Esophagus muscularis mucosa (tissue), 4 donors: ENCODE data around the gene PCDHA8.

Experiments
- EP300 ChIP-seq: sonication (generic); formaldehyde crosslinking; IDR thresholded peaks from one replicate; pipeline ENCODE4 v1.6.1; 2017; ENCODE audit warnings: antibody characterized with exemption
- POLR2A ChIP-seq: fragments of 450-650 bp; IDR thresholded peaks from one replicate; pipeline ENCODE4 v1.6.1; 2017; ENCODE audit warnings: antibody characterized with exemption, moderate library complexity, mild to moderate bottlenecking, low read depth
- TF ChIP-seq, protein P1 (sequence below), 3 experiments: fragments of 200-600 bp in 2 of 3; fragments of 450-650 bp in 1 of 3; sonication (generic) in 2 of 3; IDR thresholded peaks; one replicate each; pipeline ENCODE4 v1.5.1; 2017 to 2019; ENCODE audit warnings: antibody characterized with exemption in 3 of 3, mild to moderate bottlenecking in 2 of 3, moderate library complexity in 1 of 3

DNA sequence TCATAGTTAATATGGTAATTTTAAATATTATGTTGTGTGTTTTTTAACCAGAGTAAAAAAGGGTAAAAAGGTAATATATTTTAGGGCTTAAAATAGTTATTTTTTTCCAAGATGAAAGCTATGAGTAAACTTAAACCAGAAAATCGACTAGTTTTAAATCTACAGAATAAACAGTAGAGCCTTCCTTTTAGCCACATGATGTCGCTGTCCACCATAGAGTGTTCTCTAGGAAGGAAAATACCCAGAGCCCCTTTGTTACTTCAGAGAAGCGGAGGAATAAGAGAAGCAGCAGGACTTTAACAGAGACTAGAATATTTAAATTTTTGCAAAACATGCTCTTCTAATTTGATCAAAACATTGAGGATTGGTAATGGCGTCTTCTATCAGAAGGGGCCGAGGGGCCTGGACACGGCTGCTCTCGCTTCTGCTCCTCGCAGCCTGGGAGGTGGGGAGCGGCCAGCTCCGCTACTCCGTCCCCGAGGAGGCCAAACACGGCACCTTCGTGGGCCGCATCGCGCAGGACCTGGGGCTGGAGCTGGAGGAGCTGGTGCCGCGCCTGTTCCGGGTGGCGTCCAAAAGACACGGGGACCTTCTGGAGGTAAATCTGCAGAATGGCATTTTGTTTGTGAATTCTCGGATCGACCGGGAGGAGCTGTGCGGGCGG is 46.3 kb upstream of the PCDHA8 start, which contains the start of gene PCDHA2:
- TF ChIP-seq EP300 (no peak), POLR2A (no peak)
- TF ChIP-seq, protein P1, sequence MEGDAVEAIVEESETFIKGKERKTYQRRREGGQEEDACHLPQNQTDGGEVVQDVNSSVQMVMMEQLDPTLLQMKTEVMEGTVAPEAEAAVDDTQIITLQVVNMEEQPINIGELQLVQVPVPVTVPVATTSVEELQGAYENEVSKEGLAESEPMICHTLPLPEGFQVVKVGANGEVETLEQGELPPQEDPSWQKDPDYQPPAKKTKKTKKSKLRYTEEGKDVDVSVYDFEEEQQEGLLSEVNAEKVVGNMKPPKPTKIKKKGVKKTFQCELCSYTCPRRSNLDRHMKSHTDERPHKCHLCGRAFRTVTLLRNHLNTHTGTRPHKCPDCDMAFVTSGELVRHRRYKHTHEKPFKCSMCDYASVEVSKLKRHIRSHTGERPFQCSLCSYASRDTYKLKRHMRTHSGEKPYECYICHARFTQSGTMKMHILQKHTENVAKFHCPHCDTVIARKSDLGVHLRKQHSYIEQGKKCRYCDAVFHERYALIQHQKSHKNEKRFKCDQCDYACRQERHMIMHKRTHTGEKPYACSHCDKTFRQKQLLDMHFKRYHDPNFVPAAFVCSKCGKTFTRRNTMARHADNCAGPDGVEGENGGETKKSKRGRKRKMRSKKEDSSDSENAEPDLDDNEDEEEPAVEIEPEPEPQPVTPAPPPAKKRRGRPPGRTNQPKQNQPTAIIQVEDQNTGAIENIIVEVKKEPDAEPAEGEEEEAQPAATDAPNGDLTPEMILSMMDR (IDR thresholded peaks at IDR 0.05): peak in 1 of 3 experiments; percentile 8
